GM19468 (cell line): ENCODE data around the gene EEF1A1.
A peak's percentile ranks its signal among the peaks of the same experiment; 100 is the strongest.
"Not testable (repeated sequence)": the region's sequence is repeated elsewhere in the genome, so short reads cannot be mapped to it uniquely, and the experiment has no call there.

Source experiments
- ATAC-seq: cut with Tn5 transposase; IDR thresholded peaks from one replicate; pipeline ENCODE4 v1.9.1; 2021; ENCODE audit warnings: mild to moderate bottlenecking, moderate library complexity, moderate number of reproducible peaks; ENCODE audit not compliant: unreplicated experiment; ENCODE audit errors: extremely low read depth

EEF1A1 gene

DNA sequence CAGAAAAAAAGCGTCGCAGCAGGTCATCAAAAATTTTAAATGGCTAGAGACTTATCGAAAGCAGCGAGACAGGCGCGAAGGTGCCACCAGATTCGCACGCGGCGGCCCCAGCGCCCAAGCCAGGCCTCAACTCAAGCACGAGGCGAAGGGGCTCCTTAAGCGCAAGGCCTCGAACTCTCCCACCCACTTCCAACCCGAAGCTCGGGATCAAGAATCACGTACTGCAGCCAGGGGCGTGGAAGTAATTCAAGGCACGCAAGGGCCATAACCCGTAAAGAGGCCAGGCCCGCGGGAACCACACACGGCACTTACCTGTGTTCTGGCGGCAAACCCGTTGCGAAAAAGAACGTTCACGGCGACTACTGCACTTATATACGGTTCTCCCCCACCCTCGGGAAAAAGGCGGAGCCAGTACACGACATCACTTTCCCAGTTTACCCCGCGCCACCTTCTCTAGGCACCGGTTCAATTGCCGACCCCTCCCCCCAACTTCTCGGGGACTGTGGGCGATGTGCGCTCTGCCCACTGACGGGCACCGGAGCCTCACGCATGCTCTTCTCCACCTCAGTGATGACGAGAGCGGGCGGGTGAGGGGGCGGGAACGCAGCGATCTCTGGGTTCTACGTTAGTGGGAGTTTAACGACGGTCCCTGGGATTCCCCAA is at the start of gene EEF1A1:
EEF1A1 (minus strand) TSS at position 345 of the 663 bp plus-strand sequence. CDS start 1,006 bp downstream, outside the sequence.
- peak; percentile 46 for ATAC-seq

DNA sequence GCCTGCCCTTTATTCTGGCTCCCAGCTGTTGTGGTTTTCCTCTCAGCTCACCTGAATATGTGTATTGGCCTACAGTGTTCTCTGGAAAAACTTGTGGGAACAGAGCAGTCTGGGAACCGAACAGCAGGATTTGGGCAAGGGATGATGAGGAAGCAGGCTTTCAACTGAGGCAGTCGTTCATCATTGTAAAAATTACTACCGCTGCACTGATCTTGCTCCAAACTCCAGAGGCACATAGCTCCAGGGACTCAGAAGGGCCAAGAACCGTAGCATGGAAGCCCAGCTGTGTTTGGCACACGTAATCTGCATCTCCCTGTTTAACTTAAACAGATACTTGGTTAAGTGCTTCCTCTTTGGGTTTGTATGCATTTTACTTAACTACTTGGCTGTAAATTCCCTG is 48.3 kb upstream of the EEF1A1 start:
- ATAC-seq: no peak

DNA sequence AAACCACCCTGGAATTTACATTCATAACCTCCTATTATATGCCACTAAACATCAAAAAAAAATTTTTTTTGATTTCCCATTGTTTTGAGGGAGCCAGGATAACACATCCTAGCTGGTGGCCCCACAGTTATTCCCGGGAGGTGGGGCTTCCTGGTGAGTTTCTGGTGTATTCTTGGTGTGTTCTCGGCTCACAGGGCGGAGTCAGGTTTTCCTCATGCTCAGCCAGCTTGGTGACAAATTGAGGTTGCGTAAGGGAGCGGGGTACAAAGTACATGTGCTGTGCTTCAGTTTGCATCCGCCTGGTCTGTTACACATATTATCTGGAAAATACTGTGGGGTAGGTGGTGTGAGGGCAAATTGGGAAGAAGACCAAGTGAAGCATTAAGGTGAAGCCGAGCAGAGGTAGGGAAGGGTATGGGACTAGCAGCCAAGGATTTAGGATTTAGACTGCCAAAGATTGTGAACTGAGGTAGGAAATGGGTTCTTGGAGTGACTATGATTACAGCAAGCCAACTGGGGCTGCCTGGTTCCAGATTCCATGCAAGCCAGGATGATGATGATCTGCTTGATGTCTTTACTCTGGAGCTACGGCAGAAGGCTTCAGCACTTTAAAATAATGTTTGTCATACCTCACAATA is 46.2 kb upstream of the EEF1A1 start:
- no peak for ATAC-seq

DNA sequence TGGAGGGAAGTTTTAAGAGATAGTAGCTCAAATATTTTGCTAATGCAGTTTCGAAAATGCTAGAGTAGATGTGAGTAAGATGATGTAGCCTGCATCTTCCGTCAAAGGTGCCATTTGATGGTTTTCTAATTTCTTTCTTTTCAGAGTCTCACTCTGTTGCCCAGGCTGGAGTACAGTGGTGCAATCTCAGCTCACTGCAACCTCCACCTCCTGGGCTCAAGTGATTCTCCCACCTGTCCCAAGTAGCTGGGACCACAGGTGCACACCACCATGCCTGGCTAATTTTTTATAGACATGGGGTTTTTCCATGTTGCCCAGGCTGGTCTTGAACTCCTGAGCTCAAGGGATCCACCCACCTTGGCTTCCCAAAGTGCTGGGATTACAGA is 45.6 kb upstream of the EEF1A1 start:
- ATAC-seq: not testable (repeated sequence)

DNA sequence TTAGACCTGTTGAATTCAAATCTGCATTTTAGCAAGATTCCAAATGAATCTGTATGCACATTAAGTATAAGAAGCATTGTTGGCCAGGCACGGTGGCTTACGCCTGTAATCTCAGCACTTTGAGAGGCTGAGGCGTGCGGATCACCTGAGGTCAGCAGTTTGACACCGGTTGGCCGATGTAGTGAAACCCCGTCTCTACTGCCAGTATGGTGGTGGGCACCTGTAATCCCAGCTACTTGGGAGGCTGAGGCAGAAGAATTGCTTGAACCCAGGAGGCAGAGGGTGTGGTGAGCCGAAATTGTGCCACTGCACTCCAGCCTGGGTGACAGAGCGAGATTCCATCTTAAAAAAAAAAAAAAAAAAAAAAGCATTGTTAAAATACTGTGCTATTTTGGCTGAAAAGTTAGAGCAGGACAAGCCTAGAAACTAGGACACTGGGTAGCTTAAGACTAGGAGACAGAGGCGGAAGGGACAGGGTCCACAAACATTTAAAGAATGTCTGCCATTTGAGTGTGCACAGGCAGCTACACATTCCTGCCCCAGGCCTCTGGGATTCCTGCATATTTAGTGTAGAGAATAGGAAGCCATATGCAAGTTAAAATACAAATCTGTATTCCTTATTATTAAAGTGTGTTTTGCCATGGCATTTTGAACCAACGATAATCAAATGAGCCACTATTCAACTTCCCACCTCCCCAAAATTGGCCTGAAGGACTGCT is 45.1 kb upstream of the EEF1A1 start:
- ATAC-seq: no peak

DNA sequence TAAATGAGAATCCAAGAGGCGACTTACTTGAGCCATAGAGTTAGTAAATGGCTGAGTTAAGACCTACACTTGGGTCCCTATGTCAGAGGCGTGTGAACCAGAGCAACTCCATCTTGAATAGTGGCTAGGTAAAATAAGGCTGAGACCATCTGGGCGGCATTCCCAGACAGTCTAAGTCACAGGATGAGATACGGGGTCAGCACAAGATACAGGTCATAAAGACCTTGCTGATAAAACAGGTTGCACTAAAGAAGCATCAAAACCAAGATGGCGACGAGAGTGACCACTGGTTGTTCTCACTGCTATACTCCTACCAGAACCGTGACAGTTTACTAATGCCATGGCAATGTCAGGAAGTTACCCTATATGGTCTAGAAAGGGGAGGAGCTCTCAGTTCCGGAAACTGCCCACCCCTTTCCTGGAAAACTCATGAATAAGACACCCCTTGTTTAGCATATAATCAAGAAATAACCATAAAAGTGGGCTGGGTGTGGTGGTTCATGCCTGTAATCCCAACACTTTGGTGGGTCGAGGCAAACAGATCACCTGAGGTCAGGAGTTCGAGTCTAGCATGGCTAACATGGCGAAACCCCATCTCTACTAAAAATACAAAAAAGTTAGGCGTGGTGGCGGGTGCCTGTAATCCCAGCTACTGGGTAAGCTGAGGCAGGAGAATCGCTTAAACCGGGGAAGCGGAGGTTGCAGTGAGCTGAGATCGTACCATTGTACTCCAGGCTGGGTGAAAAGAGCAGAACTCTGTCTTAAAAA is 43.9 kb upstream of the EEF1A1 start:
- no peak for ATAC-seq

DNA sequence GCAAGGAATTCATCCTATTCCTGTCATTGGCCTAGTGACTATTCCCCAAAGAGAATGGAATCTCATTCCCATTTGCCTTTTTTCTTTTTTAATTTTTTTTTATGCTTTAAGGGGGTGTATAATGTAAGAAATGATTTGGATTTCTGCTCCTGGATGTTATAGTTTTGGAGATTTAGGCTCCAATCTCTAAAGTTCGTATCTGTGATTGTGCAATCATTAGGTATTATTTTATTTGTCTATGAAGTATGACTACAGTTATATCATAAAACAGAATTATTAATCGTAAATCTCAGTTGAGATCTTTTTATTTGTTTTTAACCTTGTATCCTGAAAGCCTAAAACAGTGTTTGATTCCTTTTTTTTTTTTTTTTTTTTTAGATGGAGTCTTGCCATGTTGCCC is 41.7 kb upstream of the EEF1A1 start:
- no peak for ATAC-seq

DNA sequence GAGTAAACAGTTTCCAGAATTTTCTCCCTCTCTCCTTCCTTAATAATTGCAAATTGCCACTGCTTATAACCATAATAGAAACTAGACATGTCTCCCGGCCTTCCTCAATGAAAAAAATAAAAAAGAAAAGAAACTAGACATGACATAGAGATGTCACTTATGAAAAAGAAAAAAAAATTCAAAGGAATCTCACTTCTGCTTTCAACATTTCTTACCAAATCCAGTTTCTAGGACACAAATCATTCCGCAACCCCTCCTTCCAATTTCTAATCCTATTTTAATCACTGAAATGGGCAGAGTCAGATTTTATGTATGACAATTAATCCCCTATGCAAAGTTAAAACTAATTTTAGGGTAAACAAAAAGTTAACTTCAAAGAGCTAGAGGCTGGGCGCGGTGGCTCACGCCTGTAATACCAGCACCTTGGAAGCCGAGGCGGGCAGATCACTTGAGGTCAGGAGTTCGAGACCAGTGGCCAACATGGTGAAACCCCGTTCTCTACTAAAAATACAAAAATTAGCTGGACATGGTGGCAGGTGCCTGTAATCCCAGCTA is 40.1 kb upstream of the EEF1A1 start:
- peak; percentile 36 for ATAC-seq

DNA sequence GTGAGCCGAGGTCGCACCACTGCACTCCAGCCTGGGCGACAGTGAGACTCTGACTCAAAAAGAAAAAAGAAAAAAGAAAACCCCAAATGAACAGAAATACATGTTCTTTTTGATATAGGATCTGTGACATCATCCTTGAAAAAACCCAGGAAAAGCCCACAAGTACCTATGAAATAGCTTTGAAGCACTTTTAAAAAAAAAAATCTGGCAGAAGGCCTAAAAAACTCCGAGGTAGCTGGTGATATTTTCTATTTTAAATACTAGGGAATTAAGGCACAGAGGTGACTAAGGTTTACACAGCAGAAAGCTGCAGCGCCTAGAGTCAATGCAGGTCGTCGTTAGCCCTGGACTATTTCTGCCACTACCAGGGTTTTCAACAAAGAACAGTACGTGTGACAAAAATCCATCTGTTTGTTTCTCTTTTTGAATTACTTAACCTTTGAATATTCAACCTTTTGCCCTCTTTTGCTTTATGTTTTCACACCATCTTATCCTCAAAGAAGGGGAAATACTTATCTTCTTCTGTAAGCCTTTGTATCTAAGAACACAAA is 39.4 kb upstream of the EEF1A1 start:
- no peak for ATAC-seq

DNA sequence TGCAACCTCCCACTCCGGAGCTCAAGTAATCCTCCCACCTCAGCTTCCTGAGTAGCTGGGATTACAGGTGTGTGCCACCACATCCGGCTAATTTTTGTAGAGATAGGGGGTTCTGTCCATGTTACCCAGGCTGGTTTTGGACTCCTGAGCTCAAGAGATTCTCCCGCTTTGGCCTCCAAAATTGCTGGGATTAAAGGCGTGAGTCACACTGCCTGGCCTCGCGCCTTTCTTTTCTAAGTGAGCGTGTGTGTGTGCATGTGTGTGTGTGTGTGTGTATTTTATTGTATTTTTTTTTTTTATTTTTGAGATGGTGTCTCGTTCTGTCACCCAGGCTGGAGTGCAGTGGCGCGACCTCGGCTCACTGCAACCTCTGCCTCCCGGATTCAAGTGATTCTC is 38.6 kb upstream of the EEF1A1 start:
- ATAC-seq: not testable (repeated sequence)

DNA sequence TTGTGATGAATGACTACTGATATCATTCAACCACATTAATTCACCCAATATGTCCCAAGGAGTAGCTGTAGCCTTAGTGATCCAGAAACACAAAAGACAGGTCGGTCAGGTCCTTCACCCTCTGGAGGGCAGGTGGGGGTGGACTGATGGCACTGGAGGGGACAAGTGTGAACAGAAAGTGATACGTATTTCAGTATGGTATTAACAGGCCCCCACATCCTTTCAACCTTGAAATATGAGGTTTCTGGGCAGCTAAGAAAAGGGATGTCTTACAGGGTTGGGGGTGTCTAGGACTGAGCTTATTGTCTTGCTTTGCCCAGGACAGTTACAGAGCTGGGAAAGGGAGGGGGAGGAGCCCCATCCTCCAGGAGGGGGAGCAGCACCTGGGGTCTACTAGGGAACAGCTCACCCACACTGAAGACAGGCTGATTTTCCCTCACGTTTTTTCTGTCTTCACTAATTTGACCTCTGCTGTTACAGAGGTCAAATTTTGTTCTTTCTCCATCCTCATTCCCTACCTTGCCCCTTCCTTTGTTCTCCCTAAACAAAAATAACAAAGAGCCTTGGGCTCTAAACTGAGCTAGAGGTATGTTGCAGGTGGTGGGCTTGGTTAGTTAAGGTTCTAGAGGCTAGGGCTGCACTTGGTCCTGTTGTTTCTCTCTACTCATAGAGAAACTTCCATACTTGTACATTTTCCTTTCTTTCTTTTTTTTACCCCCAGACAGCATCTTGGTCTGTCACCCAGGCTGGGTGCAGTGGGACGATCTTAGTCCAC is 38.0 kb upstream of the EEF1A1 start:
- ATAC-seq: no peak

DNA sequence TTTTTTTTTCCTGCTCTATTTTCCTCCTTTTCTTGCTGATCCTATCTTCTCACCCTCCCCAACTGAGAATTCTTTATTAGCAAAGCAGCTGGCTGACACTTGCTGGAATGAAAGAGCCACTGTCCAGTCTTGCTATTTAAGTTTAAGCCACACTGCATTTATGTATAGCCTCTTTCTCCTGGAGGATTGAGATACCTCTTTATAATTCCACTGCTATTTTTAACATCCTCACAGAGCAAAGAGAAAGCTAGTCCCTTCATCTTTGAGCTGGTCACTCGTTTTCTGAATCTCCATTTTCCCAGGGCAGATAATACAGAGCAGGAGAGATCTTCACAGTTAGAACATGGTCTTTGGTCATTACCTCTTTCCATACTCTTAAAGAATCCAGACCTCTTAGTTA is 36.0 kb upstream of the EEF1A1 start:
- ATAC-seq: no peak

DNA sequence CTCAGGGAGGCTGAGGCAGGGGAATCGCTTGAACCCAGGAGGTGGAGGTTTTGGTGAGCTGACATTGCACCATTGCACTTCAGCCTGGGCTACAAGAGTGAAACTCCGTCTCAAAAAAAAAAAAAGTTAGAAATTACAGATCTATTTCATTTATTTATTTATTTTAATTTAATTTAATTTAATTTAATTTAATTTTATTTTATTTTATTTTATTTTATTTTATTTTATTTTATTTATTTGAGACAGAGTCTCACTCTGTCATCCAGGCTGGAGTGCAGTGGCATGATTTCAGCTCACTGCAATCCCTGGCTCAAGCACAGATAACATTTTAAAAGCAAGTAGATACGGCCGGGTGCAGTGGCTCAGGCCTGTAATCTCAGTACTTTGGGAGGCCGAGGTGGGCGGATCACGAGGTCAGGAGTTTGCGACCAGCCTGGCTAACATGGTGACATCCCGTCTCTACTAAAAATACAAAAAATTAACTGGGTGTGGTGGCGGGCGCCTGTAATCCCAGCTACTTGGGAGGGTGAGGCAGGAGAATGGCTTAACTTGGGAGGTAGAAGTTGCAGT is 34.6 kb upstream of the EEF1A1 start:
- ATAC-seq: not testable (repeated sequence)

DNA sequence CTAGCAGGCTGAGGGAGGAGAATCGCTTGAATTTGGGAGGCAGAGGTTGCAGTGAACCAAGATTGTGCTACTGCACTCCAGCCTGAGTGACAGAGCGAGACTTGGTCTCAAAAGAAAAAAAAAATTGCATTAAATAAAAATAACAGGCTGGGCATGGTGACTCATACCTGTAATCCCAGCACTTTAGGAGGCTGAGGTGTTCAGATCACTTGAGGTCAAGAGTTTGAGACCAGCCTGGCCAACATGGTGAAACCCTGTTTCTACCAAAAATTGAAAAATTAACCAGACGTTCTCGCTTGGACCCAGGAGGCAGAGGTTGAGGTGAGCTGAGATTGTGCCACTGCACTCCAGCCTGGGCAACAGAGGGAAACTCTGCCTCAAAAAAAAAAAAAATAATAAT is 30.3 kb upstream of the EEF1A1 start:
- ATAC-seq: not testable (repeated sequence)

DNA sequence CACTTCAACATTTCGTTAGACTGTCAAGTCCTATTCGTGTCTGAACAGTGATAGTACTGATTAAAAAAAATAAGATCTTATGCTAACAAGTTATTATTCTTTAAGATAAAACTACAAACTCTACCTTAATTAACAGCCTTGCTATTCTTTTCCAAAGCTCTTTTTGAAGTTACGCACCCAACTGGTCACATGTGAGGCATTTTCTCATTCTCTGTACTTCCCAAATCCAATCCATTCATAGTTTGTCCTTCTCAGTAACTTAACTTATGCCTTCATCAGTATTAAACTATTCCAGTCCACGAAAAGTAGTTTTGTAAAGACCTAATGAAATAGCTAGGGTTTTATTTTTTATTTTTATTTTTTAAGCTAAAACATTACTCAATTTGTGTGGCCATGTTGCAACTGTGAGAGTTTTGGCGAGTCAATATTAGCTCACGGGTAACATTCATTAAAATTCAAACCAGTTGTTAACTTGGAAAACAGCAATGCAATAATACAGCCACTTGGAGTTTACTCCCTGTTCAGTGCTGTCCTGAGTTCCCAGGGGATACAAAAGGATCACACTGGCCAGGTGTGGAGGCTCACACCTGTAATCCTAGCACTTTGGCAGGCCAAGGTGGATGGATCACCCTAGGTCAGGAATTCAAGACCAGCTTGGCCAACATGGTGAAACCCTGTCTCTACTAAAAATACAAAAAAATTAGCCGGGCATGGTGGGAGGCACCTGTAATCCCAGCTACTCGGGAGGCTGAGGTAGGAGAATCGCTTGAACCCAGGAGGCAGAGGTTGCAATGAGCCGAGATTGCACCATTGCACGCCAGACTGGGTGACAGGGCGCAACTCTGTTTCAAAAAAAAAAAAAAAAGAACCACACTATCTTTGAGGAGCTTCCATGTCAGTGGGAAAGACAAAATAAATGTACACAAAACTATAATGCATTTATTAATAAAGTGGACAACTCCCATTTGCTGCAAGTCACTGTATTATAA is 27.9 kb upstream of the EEF1A1 start:
- ATAC-seq: no peak

DNA sequence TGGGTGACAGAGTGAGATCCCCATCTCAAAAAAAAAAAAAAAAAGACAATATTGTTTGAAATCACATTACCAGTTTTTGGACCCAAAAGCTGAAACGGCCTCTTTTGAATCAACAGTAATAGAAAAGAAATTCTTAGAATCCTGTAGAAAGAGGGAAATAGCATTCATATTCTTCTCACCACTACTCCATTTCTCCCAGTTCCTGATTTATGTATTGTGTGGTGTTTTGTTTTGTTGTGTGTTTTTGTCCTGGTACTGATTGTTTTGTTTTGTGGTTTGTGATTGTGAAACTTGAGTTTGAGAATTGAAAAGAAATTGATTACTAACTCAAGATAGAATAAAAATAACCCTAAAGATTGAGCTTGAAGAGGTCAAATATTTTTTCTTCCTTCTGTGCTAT is 26.2 kb upstream of the EEF1A1 start:
- ATAC-seq: no peak

DNA sequence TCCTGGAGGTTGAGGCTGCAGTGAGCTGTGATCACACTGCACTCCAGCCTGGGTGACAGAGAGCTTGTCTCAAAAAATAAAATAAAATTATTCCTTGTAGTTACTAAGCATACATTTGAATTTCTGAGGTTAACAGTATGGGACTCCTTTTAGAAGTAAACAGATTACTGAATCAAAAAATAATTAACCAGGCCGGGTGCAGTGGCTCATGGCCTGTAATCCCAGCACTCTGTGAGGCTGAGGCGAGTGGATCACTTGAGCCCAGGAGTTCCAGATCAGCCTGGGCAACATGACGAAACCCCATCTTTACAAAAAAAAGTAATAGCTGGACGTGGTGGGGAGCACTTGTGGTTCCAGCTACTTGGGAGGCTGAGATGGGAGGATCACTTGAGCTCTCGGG is 22.1 kb upstream of the EEF1A1 start:
- no peak for ATAC-seq

DNA sequence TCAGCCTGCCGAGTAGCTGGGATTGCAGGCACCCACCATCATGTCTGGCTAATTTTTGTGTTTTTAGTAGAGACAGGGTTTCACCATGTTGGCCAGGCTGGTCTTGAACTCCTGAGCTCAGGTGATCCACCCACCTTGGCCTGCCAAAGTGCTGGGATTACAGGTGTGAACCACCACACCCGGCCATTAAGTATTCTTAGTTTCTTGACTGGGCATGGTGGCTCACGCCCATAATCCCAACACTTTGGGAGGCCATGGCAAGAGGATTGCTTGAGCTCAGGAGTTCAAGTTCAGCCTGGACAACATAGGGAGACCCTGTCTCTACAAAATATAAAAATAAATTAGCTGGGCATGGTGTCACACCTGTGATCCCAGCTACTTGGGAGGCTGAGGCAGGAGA is 21.6 kb upstream of the EEF1A1 start:
- not testable (repeated sequence) for ATAC-seq
